ENCODE data around the gene IL17F. TPM values are rescaled to one million over a fixed set of nuclear protein-coding genes. Genes with fewer than 3 reads are reported as not detected.

IL17F gene
- polyA plus RNA-seq, 1 experiment, result not detected

DNA sequence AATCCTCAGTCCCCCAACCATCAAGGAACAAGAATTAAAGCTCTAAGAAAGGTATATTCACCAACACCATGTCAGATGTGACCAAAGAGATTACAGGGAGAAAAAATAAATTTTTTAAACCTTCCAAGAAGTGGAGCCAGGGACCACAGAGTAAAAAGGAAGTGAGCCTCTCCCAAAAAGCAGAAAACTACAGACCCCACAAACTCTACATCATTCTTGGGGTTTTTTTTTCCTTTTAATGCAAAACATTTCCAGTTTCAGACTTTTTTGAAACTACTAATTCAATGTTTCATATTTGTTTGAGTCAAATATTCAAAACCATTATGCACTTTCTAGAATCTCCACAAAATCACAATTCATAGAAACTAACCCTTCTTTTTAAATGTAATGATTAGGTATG is 6.8 kb upstream of the IL17F start:
- TF ChIP-seq, protein P1, sequence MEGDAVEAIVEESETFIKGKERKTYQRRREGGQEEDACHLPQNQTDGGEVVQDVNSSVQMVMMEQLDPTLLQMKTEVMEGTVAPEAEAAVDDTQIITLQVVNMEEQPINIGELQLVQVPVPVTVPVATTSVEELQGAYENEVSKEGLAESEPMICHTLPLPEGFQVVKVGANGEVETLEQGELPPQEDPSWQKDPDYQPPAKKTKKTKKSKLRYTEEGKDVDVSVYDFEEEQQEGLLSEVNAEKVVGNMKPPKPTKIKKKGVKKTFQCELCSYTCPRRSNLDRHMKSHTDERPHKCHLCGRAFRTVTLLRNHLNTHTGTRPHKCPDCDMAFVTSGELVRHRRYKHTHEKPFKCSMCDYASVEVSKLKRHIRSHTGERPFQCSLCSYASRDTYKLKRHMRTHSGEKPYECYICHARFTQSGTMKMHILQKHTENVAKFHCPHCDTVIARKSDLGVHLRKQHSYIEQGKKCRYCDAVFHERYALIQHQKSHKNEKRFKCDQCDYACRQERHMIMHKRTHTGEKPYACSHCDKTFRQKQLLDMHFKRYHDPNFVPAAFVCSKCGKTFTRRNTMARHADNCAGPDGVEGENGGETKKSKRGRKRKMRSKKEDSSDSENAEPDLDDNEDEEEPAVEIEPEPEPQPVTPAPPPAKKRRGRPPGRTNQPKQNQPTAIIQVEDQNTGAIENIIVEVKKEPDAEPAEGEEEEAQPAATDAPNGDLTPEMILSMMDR (IDR thresholded peaks at IDR 0.05; ENCODE audit: low read depth, low read length), result no peak
- H3K27ac ChIP-seq (ENCODE audit: low read depth, low read length), result no peak overlapping the region
- H3K9me3 ChIP-seq (ENCODE audit: control insufficient read depth, insufficient read depth, low read length), result no peaks in the 10 kb centered on the region
- peaks cover 21% of the 10 kb centered on the region for H3K27me3 ChIP-seq (ENCODE audit: control insufficient read depth, insufficient read depth, low read length)
- POLR2A ChIA-PET, result no interaction called here
- H3K4me3 ChIP-seq (ENCODE audit: low read depth, low read length), result no peak overlapping the region
- CTCF ChIA-PET, result no interaction called here
- DNase-seq (ENCODE audit: low read depth, low spot score), result no peak

DNA sequence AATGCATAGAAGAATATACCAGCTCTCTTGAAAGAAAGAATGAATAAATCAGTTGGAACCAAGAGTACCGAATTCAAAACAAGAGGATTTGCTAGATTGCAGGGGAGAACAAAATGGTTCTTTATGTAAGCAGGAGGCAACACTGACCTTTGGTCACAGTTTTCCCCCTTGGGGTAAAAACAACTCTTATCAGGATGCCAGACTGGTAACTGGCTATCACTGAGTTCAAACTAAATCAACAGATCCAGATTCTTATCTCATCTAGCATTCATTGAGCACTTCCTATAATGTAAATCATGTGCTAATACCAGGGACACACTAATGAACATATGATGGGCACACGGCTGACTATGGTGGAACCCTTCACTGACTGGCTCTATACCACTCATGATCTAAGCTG is 4.8 kb upstream of the IL17F start:
- Histone ChIP-seq H3K4me3 (ENCODE audit: low read depth, low read length) (no peak overlapping the region), H3K27me3 (ENCODE audit: control insufficient read depth, insufficient read depth, low read length) (peaks cover 23% of the 10 kb centered on the region), H3K27ac (ENCODE audit: low read depth, low read length) (no peak overlapping the region), H3K9me3 (ENCODE audit: control insufficient read depth, insufficient read depth, low read length) (no peaks in the 10 kb centered on the region)
- ChIA-PET CTCF (interaction anchor here (1.2 kb wide), 1 partner anchor 15 kb away, joined by 3 read pairs; no protein-coding TSS in a partner anchor), POLR2A (no interaction called here)
- TF ChIP-seq, protein P1 (IDR thresholded peaks at IDR 0.05; ENCODE audit: low read depth, low read length), result no peak
- DNase-seq (ENCODE audit: low read depth, low spot score), result no peak

GRCh38 chr6:52245425-52245824 is 1.1 kb upstream of the IL17F start:
- H3K9me3 ChIP-seq (ENCODE audit: control insufficient read depth, insufficient read depth, low read length), result no peaks in the 10 kb centered on the region
- H3K27me3 ChIP-seq (ENCODE audit: control insufficient read depth, insufficient read depth, low read length), result peaks cover 11% of the 10 kb centered on the region
- H3K4me3 ChIP-seq (ENCODE audit: low read depth, low read length), result no peak overlapping the region
- CTCF ChIA-PET, result no interaction called here
- POLR2A ChIA-PET, result no interaction called here
- TF ChIP-seq, protein P1 (IDR thresholded peaks at IDR 0.05; ENCODE audit: low read depth, low read length), result no peak
- no peak for DNase-seq (ENCODE audit: low read depth, low spot score)
- no peak overlapping the region for H3K27ac ChIP-seq (ENCODE audit: low read depth, low read length)

- ChIA-PET CTCF (interaction anchor here (1.1 to 6.4 kb wide), 2 partner anchors 21 to 80 kb away, joined by 3 to 34 read pairs; no protein-coding TSS in a partner anchor), POLR2A (interaction anchor here (0.6 kb wide), 1 partner anchor 24 kb away, joined by 8 read pairs; no protein-coding TSS in a partner anchor)
- Histone ChIP-seq H3K4me3 (ENCODE audit: low read depth, low read length) (no peak overlapping the region), H3K27ac (ENCODE audit: low read depth, low read length) (no peak overlapping the region), H3K27me3 (ENCODE audit: control insufficient read depth, insufficient read depth, low read length) (peaks cover 11% of the 10 kb centered on the region), H3K9me3 (ENCODE audit: control insufficient read depth, insufficient read depth, low read length) (no peaks in the 10 kb centered on the region)
- TF ChIP-seq, protein P1 (IDR thresholded peaks at IDR 0.05; ENCODE audit: low read depth, low read length), result no peak
- no peak for DNase-seq (ENCODE audit: low read depth, low spot score)
These were observed 912 bp downstream of the IL17F start for GRCh38 chr6:52243282-52243893.

- TF ChIP-seq, protein P1 (IDR thresholded peaks at IDR 0.05; ENCODE audit: low read depth, low read length), result no peak
- H3K27ac ChIP-seq (ENCODE audit: low read depth, low read length), result no peak overlapping the region
- no peaks in the 10 kb centered on the region for H3K9me3 ChIP-seq (ENCODE audit: control insufficient read depth, insufficient read depth, low read length)
- ChIA-PET CTCF (interaction anchor here (1.0 to 6.4 kb wide), 3 partner anchors 8 to 78 kb away, joined by 3 to 34 read pairs (median 4); no protein-coding TSS in a partner anchor), POLR2A (no interaction called here)
- DNase-seq (ENCODE audit: low read depth, low spot score), result no peak
- peaks cover 11% of the 10 kb centered on the region for H3K27me3 ChIP-seq (ENCODE audit: control insufficient read depth, insufficient read depth, low read length)
- H3K4me3 ChIP-seq (ENCODE audit: low read depth, low read length), result no peak overlapping the region
These were observed 2.5 kb downstream of the IL17F start for GRCh38 chr6:52241819-52242218.

All from AG04450 (cell line).